Loucy (cell line): Measurements from ENCODE around the gene GPR55.

ENCODE experiments used
- H2AFZ ChIP-seq: fragments of 200-600 bp; sonication (generic); 2 replicates; pipeline ENCODE4 v1.6.0; 2016; ENCODE audit warnings: antibody characterized with exemption, mild to moderate bottlenecking, low read length, moderate library complexity
- H3F3A ChIP-seq: fragments of 200-600 bp; 2 replicates; pipeline ENCODE4 v1.6.0; 2016; ENCODE audit warnings: antibody characterized with exemption, low read depth, mild to moderate bottlenecking
- H3K27me3 ChIP-seq: fragments of 200-600 bp; sonication (generic); 2 replicates; pipeline ENCODE4 v1.6.1; 2014; ENCODE audit warnings: low read length, mild to moderate bottlenecking; ENCODE audit not compliant: insufficient read depth, poor library complexity, severe bottlenecking
- H3K36me3 ChIP-seq: fragments of 200-600 bp; sonication (generic); 2 replicates; pipeline ENCODE4 v1.6.1; 2016; ENCODE audit warnings: low read length; ENCODE audit not compliant: insufficient read depth
- H3K4me1 ChIP-seq: fragments of 200-600 bp; sonication (generic); 2 replicates; pipeline ENCODE4 v1.5.1; 2014; ENCODE audit warnings: low read length, mild to moderate bottlenecking; ENCODE audit not compliant: insufficient read depth, poor library complexity, severe bottlenecking
- H3K4me2 ChIP-seq: fragments of 200-600 bp; sonication (generic); 2 replicates; pipeline ENCODE4 v1.6.0; 2014; ENCODE audit warnings: antibody characterized with exemption, low read length, low read depth, mild to moderate bottlenecking; ENCODE audit not compliant: poor library complexity, severe bottlenecking
- H3K4me3 ChIP-seq: fragments of 200-600 bp; sonication (generic); 2 replicates; pipeline ENCODE4 v1.5.1; 2014; ENCODE audit warnings: low read length, mild to moderate bottlenecking, mixed read lengths; ENCODE audit not compliant: poor library complexity, severe bottlenecking
- H3K79me2 ChIP-seq: fragments of 200-600 bp; sonication (generic); 2 replicates; pipeline ENCODE4 v1.6.1; 2014; ENCODE audit warnings: low read length; ENCODE audit not compliant: insufficient read depth
- H3K9ac ChIP-seq: fragments of 200-600 bp; sonication (generic); 2 replicates; pipeline ENCODE4 v1.6.0; 2014; ENCODE audit warnings: mild to moderate bottlenecking, low read depth, low read length, moderate library complexity; ENCODE audit not compliant: poor library complexity, severe bottlenecking
- H3K9me2 ChIP-seq: fragments of 200-600 bp; sonication (generic); replicated peaks from 2 replicates; pipeline ENCODE4 v1.6.1; 2016; ENCODE audit warnings: low read depth, low read length, mixed read lengths
- H3K9me3 ChIP-seq: fragments of 200-600 bp; sonication (generic); 2 replicates; pipeline ENCODE4 v1.6.1; 2014; ENCODE audit warnings: mild to moderate bottlenecking, antibody characterized with exemption, low read length, low read depth; ENCODE audit not compliant: insufficient read depth
- H4K20me1 ChIP-seq: fragments of 200-600 bp; sonication (generic); 2 replicates; pipeline ENCODE4 v1.6.0; 2014; ENCODE audit warnings: antibody characterized with exemption, low read length, mild to moderate bottlenecking; ENCODE audit not compliant: insufficient read depth, poor library complexity, severe bottlenecking
- EZH2phosphoT487 ChIP-seq: fragments of 200-600 bp; IDR thresholded peaks from 2 replicates; pipeline ENCODE4 v1.6.1; 2018; ENCODE audit warnings: antibody characterized with exemption, mild to moderate bottlenecking, moderate library complexity, borderline replicate concordance
- TF ChIP-seq, protein P1 (sequence below): fragments of 200-600 bp; sonication (generic); conservative IDR thresholded peaks from 2 replicates; pipeline ENCODE4 v1.5.1; 2014; ENCODE audit warnings: mild to moderate bottlenecking, antibody characterized with exemption, low read length

GPR55 gene

GRCh38 chr2:230930149-230930780 is 5.2 kb upstream of the GPR55 start:
- H3K9me2 ChIP-seq = no peaks in the 10 kb centered on the region
- H4K20me1 ChIP-seq = no peaks in the 10 kb centered on the region
- no peaks in the 10 kb centered on the region for H3K27me3 ChIP-seq
- H3F3A ChIP-seq = no peaks in the 10 kb centered on the region; the same call in 1 of the 2 replicates
- peak overlapping the region; percentile 10 for H3K4me2 ChIP-seq
- H3K4me3 ChIP-seq = no peak overlapping the region
- no peak overlapping the region; the same call in 1 of the 2 replicates for H2AFZ ChIP-seq
- H3K36me3 ChIP-seq = no peaks in the 10 kb centered on the region
- H3K79me2 ChIP-seq = no peaks in the 10 kb centered on the region
- H3K4me1 ChIP-seq = peaks cover 39% of the 10 kb centered on the region
- no peak overlapping the region for H3K9ac ChIP-seq
- no peaks in the 10 kb centered on the region for H3K9me3 ChIP-seq
- TF ChIP-seq, protein P1, sequence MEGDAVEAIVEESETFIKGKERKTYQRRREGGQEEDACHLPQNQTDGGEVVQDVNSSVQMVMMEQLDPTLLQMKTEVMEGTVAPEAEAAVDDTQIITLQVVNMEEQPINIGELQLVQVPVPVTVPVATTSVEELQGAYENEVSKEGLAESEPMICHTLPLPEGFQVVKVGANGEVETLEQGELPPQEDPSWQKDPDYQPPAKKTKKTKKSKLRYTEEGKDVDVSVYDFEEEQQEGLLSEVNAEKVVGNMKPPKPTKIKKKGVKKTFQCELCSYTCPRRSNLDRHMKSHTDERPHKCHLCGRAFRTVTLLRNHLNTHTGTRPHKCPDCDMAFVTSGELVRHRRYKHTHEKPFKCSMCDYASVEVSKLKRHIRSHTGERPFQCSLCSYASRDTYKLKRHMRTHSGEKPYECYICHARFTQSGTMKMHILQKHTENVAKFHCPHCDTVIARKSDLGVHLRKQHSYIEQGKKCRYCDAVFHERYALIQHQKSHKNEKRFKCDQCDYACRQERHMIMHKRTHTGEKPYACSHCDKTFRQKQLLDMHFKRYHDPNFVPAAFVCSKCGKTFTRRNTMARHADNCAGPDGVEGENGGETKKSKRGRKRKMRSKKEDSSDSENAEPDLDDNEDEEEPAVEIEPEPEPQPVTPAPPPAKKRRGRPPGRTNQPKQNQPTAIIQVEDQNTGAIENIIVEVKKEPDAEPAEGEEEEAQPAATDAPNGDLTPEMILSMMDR = no peak
- no peak for TF ChIP-seq EZH2phosphoT487

DNA sequence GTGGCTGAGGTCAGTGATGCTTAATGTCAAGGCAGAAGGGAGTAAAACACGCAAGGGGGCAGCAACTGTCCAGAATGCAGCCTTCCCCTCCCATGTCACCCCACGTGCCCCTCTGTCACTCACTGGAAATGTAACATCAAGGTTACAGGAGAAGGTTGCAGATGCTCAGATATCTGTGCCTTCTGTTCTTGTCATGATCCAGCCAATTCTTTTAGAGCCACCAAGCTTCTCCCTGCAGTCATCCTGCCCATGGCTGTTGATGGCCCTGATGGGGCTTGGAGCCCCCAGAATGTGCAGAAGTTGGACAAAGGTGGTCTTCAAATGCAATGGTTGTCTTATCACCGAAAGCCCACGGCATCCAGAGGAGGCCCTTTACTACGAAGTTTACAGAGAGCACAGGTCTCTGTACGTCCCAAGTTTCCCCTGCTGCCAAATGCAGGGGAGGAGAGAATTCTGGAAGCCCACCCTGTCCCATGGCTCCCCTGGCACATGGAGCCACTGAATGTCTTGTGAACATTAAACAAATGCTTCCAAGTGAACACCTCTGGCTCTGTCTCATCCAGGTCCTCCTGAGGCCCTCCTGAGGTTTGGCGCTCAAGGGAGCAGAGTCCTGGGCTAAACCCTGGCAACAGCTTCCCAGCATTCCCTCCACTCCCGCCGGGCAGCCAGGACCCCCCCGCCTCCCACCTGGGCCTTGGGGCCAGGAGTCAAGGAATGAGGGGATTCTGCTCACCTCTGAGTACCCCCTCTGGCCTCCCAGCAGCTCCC is 4.5 kb upstream of the GPR55 start:
- H3K27me3 ChIP-seq = no peaks in the 10 kb centered on the region
- no peaks in the 10 kb centered on the region for H3K9me3 ChIP-seq
- peak overlapping the region; percentile 10 for H3K4me2 ChIP-seq
- peaks cover 44% of the 10 kb centered on the region for H3K4me1 ChIP-seq
- no peaks in the 10 kb centered on the region for H3K79me2 ChIP-seq
- no peak overlapping the region; the same call in 1 of the 2 replicates for H2AFZ ChIP-seq
- no peaks in the 10 kb centered on the region; the same call in 1 of the 2 replicates for H3F3A ChIP-seq
- H3K9me2 ChIP-seq = no peaks in the 10 kb centered on the region
- TF ChIP-seq, protein P1 = no peak
- TF ChIP-seq EZH2phosphoT487 = no peak
- H4K20me1 ChIP-seq = no peaks in the 10 kb centered on the region
- no peak overlapping the region for H3K4me3 ChIP-seq
- H3K36me3 ChIP-seq = no peaks in the 10 kb centered on the region
- no peak overlapping the region for H3K9ac ChIP-seq

- Histone ChIP-seq H3K9me2 (no peaks in the 10 kb centered on the region), H3F3A (no peaks in the 10 kb centered on the region; the same call in 1 of the 2 replicates), H3K9ac (no peak overlapping the region), H4K20me1 (no peaks in the 10 kb centered on the region), H2AFZ (no peak overlapping the region), H3K36me3 (no peaks in the 10 kb centered on the region), H3K9me3 (no peaks in the 10 kb centered on the region), H3K4me2 (no peak overlapping the region), H3K27me3 (no peaks in the 10 kb centered on the region), H3K79me2 (no peaks in the 10 kb centered on the region), H3K4me3 (no peak overlapping the region), H3K4me1 (peaks cover 44% of the 10 kb centered on the region)
- TF ChIP-seq, protein P1 = no peak
- TF ChIP-seq EZH2phosphoT487 = no peak
These were observed 3.8 kb upstream of the GPR55 start for GRCh38 chr2:230928701-230929380.
